ENCODE measurements around the gene CFAP299.

GRCh38 chr4:80986011-80986410 is 650.5 kb downstream of the CFAP299 start:
- TF ChIP-seq CTCF (IDR thresholded peaks at IDR 0.05; ENCODE audit: low read depth, low read length) (no peak), EZH2phosphoT487 (IDR thresholded peaks at IDR 0.05; ENCODE audit: low read depth) (no peak)

All from OCI-LY3 (cell line).